Fibroblast of villous mesenchyme (primary cell): ENCODE results near the gene PLCL2. TPM values are rescaled to one million over a fixed set of nuclear protein-coding genes. Genes with fewer than 3 reads are reported as not detected.

Experiments
- DNase-seq: peaks from one replicate; pipeline ENCODE4 v3.0.0-alpha.2; 2010; ENCODE audit warnings: low read depth
- H3K4me3 ChIP-seq: 2 replicates; pipeline ENCODE4 v1.5.1; 2011; ENCODE audit warnings: low read depth, mild to moderate bottlenecking, low read length
- CTCF ChIP-seq: IDR thresholded peaks from 2 replicates; pipeline ENCODE4 v1.5.1; 2012; ENCODE audit warnings: low read depth, mild to moderate bottlenecking, low read length; ENCODE audit not compliant: insufficient read depth
- total RNA-seq: library from RNA; depleted of rRNA; stranded (reverse); fragments of >200 nt; gene quantifications from 2 replicates; pipeline ENCODE4 v1.2.3, GENCODE V29; 2012

The PLCL2 gene
- total RNA-seq, 1 donor: 5.6 TPM

- no peak for DNase-seq
- no peak for TF ChIP-seq CTCF
- no peak overlapping the region for H3K4me3 ChIP-seq
Observed at GRCh38 chr3:16907243-16907642, 22.5 kb downstream of the PLCL2 start.

- no peak for TF ChIP-seq CTCF
- DNase-seq: no peak
- no peak overlapping the region for H3K4me3 ChIP-seq
Observed at GRCh38 chr3:16908016-16908807, 23.5 kb downstream of the PLCL2 start.

- H3K4me3 ChIP-seq: no peak overlapping the region
- no peak for DNase-seq
- no peak for TF ChIP-seq CTCF
Observed at GRCh38 chr3:16908896-16909295, 24.1 kb downstream of the PLCL2 start.

- TF ChIP-seq CTCF: no peak
- H3K4me3 ChIP-seq: no peak overlapping the region
- DNase-seq: no peak
Observed at GRCh38 chr3:16909802-16910201, 25.0 kb downstream of the PLCL2 start.

- TF ChIP-seq CTCF: no peak
- H3K4me3 ChIP-seq: no peak overlapping the region
- no peak for DNase-seq
Observed at GRCh38 chr3:16910207-16910606, 25.5 kb downstream of the PLCL2 start.

- TF ChIP-seq CTCF: no peak
- DNase-seq: no peak
- no peak overlapping the region for H3K4me3 ChIP-seq
Observed at GRCh38 chr3:16911916-16912315, 27.2 kb downstream of the PLCL2 start.
